Left hindlimb (tissue), 1 donor: ENCODE measurements around the gene URI1.
"Not testable (repeated sequence)": the region's sequence is repeated elsewhere in the genome, so short reads cannot be mapped to it uniquely, and the experiment has no call there.

Source experiments
- DNase-seq: peaks from one replicate; pipeline ENCODE4 v3.0.0-alpha.2; 2018

URI1 gene, protein sequence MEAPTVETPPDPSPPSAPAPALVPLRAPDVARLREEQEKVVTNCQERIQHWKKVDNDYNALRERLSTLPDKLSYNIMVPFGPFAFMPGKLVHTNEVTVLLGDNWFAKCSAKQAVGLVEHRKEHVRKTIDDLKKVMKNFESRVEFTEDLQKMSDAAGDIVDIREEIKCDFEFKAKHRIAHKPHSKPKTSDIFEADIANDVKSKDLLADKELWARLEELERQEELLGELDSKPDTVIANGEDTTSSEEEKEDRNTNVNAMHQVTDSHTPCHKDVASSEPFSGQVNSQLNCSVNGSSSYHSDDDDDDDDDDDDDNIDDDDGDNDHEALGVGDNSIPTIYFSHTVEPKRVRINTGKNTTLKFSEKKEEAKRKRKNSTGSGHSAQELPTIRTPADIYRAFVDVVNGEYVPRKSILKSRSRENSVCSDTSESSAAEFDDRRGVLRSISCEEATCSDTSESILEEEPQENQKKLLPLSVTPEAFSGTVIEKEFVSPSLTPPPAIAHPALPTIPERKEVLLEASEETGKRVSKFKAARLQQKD

DNA sequence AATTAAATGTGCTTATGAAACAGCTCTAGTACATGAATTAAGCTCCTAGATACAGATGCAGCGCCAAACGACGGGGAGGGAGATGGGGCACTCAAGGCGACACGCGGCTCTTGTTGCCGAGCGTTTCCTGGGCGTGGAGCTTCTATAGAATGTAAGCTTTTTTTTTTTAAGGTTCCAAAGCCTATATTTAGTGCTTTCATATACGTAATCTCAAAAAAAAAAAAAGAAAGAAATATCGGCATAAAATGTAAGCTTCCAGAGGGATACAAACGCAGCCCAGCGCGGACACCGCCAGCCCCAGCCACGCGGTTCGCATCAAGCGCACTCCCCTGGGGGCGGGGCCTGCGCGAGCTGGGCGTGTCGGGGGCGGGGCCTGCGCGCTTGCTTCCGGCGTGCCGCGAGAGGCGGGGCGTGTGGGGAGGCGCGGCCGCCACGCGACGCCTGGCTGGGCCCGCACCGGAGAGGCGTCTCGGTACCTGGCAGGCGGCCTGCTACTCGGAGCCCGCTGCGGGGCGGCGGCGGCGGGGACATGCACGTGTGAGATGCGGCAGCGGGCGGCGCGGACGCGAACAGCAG is at the start of gene URI1:
Gene URI1, plus strand, starts transcription at position 412 of the 576 bp plus-strand sequence. CDS start 309 bp downstream, outside the sequence.
- peak; percentile 93 for DNase-seq

DNA sequence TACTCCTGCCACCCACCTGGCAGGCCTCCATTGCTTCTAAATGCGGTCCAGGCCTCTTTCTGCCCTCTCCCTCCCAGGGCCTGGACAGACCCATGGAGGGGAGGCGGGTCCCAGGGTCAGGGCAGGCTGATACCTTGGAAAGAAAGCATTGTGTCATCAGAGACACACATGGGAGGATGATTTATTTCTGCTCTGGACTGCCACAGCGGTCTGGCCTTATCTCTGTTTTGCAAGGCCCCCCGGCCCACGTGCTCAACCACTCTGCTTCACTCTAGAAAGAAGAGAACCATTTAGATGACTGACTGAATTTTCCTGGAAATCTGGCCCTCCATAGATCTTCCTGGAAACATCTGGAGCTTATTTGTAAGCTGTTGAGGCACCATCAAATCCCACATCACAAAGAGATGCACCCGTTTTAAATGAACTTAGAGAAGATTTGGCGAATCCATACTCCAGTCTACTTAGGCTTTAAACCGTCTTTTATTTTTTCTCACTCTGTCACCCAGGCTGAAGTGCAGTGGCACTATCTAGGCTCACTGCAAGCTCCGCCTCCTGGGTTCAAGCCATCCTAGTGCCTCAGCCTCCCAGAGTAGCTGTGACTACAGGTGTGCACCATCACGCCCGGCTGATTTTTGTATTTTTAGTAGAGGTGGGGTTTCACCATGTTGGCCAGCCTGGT is 48.3 kb upstream of the URI1 start:
- DNase-seq: no peak

DNA sequence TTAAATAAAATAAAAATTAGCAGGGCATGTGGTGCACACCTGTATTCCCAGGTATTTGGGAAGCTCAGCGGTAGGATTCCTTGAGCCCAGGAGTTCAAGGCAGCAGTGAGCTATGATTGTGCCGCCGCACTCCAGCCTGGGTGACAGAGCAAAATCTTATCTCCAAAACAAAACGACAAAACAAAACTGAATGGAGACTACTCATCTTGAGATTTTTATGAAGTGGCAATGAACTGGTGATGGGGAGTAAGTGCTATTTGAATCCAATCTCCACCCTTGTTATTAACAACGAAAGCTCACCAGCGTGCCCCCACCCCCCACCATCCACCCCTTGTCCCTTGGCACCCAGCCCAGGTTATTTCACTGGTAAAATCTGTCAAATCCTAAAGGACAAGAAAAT is 45.2 kb upstream of the URI1 start:
- no peak for DNase-seq

DNA sequence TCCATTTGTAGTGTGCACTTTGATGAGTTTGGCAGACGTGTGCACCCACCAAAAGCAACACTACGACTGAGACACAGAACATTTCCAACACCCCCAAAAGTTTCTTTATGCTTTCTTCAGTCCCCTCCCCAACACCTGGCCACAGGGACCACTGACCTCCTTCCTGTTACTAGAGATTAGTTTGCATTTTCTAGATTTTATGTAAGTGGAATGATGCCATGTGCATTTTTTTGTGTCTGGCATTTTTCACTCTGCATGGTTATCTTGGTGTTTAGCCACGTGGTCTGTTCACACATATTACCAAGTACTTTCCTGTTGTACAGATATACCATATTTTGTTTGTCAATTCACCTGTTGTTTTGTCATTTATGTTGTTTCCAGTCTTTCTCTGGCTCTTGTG is 44.6 kb upstream of the URI1 start:
- no peak for DNase-seq

DNA sequence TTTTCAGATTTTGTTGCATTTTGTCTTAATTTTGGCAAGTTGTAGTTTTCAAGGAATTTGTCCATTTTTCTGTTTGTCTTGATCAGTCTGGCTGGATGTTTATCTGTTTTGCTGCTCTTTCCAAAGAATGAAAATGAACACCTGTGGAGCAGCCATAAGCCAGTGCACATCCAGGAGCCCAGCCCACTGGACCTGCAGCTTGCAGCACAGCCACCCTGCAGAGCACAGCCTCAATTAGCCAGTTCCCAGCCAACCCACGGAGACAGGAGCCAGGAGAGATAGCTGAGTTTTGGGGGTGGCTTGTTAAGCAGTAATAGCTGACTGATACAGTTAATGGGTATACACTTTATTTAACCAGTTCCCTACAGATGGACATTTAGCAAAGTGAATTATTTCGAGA is 38.0 kb upstream of the URI1 start:
- no peak for DNase-seq

DNA sequence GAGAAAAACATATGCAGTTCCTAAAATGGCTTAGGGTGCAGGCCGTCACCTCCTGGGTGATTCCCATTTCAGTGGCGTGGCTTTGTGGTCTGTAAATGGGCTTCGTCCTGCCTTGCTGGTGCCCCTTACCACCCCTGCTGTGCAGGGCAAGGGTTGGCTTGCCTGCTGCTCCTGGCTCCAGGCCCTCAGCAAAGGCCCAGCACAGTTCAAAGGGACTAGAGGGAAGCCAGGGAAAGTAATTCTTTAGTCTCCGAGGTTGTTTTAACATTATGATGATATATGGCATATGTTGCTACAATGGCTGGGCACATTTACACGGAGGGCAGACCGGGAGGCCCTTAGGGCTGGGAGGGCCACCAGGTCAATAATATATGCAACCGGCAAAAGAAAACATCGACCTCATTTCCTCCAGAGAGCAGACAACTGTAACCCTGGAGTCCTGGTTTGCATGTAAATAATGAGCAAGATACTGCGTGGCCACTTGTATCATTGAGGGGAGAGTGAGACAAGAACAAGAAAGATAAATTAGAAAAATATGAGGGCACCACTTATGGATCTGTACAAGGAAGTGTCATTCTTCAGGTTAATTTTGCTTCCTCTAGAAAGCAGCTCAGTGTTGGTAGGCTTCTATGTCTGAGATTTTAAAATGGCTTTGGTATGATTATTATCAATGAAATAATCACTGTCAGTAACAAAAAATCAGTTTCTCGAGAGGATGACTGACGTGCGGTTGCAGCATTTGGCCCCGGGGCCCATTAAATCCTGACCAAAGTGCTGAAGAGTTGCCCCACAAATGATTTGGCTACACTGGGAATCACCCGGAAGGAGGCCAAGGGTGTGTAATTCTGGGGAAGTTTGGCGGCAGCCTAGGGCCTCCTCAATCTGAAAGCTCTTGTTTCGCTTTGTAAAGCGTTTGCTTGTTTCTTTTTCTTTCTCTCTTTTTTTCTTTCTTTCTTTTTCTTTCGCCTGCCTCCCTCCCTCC is 32.8 kb upstream of the URI1 start:
- no peak for DNase-seq

DNA sequence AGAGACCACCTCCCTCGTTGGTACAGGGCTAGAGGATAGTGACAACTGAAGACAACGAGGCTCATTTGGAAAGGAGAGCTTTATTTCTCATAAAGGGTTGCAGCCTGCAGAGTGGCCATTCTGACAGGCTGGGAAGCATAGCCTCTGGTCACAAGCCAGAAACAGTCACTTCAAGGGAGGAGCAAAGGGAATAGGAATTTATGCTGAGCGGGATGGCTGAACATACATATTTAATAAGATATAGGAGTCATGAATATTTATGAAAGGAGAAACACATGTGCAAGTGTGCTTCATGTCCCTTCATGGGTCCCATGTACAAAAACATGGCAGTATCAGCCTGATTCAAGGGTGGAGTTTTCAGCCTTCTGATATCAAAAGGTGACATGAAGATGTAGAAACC is 27.1 kb upstream of the URI1 start:
- DNase-seq: no peak

DNA sequence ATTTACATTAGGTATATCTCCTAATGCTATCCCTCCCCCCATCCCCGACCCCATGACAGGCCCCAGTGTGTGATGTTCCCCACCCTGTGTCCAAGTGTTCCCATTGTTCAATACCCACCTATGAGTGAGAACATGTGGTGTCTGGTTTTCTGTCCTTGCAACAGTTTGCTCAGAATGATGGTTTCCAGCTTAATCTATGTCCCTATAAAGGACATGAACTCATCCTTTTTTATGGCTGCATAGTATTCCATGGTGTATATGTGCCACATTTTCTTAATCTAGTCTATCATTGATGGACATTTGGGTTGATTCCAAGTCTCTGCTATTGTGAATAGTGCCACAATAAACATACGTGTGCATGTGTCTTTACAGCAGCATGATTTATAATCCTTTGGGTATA is 26.2 kb upstream of the URI1 start:
- not testable (repeated sequence) for DNase-seq

DNA sequence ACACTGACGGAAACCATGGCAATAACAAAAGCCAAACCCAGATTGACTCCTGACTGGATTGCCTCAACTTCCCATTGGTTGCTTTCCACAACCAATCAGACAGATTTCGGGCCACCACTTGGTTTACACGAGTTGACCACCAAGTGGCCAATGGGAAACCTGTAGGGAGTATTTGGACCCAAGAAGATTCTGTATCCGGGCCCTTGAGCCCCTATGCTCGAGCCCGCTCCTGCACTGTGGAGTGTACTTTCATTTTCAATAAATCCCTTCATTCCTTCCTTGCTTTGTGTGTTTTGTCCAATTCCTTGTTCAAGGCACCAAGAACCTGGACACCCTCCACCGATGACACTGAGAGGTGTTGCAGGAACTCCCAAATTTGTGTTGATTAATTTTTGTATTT is 24.1 kb upstream of the URI1 start:
- DNase-seq: no peak

DNA sequence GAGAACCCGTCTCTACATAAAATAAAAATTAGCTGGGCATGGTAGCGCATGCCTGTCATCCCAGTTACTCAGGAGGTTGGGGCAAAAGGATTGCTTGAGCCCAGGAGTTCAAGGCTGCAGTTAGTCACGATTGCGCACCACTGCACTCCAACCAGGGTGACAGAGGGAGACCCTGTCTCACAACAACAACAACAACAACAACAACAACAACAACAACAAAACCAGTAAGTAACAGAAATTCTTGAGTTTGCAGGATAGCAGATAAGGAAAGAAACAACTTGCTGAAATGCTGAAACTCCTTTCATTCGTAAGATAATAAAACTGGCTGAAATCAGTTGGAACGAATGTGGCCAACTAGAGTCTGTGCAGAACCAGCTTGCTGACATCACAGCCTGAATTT is 23.1 kb upstream of the URI1 start:
- DNase-seq: no peak

DNA sequence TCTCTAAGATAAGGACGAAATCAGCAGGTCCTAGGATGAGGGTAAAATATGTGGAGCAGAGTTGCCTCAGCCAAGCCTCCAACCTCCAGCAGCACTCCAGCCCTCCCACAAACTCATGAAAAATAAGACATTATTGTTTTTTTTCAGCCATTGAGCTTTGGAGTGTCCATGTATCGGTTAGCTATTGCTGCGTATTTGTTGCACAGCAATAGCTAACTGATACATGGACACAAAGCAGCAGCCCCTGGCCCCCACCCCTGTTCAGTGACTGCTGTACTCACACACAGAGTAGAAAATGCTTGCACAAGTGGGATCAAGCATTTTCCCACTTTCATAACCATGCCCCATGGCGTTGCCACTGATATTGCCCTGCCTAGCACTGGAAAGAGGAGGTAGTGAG is 19.1 kb upstream of the URI1 start:
- DNase-seq: no peak

DNA sequence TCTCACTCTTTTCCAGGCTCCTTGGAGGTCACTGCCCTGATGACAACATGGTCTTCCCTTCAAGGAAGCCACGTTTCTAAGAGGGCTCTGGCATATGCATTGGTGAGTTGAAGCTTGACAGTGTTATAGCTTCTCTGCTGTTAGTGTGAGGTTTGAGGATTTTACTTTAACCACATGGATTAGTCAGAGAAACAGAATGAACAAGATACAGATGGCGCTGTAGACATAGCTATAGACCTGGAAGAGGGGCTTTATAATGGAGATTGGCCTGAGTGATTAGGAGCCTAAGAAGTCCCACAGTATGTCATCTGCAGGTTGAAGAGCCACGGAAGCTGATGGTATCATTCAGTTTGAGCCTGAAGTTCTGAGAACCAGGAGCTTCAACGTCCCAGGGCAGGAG is 18.4 kb upstream of the URI1 start:
- no peak for DNase-seq

DNA sequence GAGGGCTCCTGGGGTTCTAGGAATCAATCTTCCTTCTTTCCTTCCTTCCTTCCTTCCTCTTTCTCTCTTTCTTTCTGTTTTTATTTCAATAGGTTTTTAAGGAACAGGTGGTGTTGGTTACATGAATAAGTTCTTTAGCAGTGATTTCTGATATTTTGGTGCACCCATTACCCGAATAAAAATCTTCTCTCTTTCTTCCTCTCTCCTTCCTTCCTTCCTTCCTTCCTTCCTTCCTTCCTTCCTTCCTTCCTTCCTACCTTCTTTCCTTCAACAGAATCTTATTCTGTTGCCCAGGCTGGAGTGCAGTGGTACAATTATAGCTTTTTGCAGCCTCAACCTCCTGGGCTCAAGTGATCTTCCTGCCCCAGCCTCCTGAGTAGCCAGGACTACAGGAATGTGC is 16.0 kb upstream of the URI1 start:
- DNase-seq: no peak

DNA sequence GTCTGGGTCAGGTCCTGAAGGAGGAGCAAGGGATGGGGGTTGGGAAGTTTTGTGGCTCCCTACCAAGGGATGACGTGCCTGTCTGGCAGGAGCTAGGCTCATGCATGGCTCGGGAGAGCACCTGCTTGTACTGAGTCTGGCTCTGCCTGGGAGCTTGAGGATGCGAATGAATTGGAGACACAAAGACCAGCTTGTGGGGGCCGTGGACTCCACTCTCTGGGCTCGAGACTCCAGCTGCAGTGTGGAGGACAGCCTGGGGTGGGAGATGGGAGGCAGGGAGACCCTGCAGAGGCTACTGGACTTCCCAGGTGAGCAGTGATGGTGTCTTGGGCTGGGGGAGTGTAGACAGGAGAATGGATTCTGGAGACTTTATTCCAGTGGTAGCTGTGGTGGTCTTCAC is 15.2 kb upstream of the URI1 start:
- DNase-seq: no peak

DNA sequence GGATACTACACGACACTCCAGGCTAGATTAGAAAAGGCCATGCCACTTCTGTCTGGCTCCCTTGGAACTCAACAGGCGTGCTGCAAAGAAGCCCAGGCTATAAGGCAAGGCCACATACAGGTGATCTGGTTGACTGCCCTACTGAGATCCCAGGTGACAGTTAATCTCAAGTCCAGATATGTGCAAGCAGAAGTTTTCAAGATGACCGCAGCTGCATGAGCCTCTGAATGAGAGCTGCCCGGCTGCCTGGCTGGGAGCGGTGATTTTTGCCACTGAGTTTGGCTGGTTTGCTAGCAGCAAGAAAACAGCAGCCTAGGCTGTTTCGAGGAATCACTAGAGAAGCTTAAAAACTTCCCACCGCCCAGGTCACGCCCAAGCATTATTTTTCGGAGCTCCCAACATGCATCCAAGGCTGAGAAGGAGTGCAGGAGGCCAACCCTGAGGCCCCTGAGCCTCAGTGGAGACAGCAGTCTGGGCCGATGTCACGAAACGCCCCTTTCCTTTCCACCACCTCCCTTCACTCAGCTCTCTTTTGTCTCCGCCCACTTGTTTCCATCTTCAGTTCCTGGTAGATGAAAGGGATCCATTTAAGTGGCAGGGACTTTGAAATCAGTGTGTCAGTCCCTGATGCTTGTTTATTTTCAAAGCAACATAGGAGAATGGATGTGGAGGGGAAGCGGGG is 14.0 kb upstream of the URI1 start:
- no peak for DNase-seq

DNA sequence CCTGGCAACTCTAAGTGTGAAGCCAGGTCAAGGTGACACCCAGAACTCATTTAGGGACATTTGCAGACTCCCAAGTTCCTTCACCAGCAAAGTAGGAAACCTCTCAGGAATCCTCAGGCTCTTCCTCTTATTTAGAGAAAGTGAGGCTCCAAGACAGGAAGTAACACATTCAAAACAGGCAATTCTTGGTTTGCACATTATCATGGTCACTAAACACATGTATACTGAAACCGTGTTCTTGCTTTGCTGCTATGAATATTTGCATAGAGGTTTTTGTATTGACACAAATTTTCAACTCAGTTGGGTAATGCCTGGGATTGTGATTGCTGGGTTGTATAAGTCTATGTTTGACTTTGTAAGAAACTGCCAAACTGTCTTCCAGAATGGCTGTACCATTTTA is 13.2 kb upstream of the URI1 start:
- DNase-seq: no peak

DNA sequence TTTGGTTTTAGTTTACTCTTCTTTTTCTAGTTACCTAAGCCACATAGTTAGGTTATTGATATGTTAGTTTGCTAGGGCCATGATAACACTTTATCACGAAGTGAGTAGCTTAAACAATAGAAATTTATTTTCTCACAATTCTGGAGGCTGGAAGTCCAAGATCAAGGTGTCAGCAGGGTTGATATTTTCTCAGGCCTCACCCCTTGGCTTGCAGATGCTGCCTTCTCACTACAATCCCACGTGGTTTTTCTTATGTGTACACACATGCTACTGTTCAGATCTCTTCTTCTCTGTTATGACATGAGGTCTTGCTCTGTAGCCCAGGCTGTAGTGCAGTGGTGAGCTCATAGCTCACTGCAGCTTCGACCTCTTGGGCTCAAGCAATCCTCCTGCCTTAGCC is 7.8 kb upstream of the URI1 start:
- no peak for DNase-seq

DNA sequence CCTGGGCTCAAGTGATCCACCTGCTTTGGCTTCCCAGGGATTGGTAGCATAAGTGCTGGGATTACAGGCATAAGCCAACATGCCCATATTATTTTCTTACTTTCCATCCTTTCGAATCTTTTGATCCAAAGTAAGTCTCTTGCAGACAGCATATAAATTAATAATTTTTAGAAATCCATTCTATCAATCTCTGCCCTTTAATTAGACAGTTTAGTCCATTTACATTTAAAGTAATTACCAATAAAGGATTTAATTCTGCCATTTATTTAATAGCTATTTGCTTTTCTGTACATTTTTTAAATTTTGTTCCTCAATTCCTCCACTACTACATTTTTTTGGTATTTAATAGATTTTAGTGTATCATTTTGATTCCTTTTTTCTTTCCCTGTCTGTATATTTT is 7.3 kb upstream of the URI1 start:
- no peak for DNase-seq

DNA sequence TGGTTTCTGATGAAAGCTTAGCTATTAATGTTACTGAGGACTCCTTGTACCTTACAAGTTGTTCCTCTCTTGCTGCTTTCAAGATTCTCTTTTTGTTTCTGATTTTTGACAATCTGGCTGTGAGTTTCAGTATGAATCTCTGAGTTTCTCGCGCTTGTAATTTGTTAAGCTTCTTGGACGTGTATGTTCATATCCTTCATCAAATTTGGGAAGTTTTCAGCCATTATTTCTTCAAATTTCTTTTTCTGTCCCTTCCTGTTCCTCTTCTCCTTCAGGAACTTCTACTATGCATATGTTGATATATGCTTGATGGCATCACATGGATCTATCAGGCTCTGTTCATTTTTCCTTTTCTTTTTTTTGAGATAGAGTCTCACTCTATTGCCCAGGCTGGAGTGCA is 5.6 kb upstream of the URI1 start:
- DNase-seq: no peak

DNA sequence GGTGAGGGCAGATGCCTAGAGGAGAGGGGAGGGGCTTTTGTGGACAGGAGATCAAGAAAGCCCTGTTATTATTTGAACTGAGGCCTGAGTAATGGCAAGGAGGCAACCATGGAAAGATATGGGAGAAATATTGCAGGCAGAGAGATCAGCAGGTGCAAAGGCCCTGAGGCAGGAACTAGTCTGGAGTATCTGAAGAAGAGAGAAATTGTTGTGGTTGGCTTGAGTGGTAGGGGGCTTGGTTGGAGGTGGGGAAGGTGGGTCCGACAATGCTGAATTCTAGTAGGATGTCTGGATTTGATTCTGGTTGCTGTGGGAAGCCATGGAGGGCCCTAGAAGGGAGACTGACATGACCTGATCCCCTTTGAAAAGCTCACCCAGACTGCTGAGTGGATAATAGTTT is 2.4 kb upstream of the URI1 start:
- no peak for DNase-seq

DNA sequence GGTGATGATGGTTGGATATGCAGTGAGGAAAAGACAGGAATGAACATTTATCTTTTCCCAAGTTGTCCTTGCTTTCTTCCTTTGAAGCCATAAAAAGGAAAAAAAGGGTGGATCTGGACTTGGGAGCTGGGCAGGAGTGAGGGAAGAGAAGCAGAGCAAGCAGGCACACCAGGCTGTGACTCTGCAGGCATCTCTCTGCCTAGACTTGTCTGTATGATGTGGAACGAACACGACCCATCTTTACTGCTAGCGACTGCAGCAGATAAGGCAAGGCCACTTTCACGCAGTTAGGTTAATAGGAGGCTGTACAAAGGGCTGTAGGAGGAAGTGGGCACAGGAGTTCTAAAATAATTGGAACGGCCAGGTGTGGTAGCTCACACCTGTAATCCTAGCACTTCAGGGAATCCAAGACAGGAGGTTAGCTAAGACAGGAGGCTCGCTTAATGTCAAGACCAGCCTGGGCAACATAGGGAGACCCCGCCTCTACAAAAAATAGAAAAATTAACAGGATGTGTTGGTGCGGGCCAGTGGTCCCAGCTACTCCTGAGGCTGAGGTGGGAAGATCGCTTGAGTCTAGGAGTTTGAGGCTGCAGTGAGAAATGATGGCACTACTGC is 961 bp upstream of the URI1 start:
- DNase-seq: no peak
